Mucosa of descending colon (tissue), 3 donors: ENCODE results near the gene ALG2. TPM values are rescaled to one million over a fixed set of nuclear protein-coding genes. Genes with fewer than 3 reads are reported as not detected.

ENCODE experiments used
- ATAC-seq: fragments of 200-7000 bp; cut with Tn5 transposase; one replicate; pipeline ENCODE4 v1.9.1; 2020; ENCODE audit warnings: mild to moderate bottlenecking, moderate library complexity
- DNase-seq, 3 donors: peaks; one replicate each; pipeline ENCODE4 v3.0.0-alpha.2; 2020
- H3K36me3 ChIP-seq: fragments of 200-600 bp; one replicate; pipeline ENCODE4 v1.8.0; 2021; ENCODE audit warnings: low read depth, mild to moderate bottlenecking
- H3K4me1 ChIP-seq: fragments of 200-600 bp; one replicate; pipeline ENCODE4 v1.8.0; 2021; ENCODE audit warnings: low read depth, mild to moderate bottlenecking
- H3K4me3 ChIP-seq: fragments of 200-600 bp; one replicate; pipeline ENCODE4 v1.8.0; 2021; ENCODE audit warnings: mild to moderate bottlenecking
- H3K9me3 ChIP-seq: fragments of 200-600 bp; one replicate; pipeline ENCODE4 v1.8.0; 2021; ENCODE audit warnings: mild to moderate bottlenecking
- CTCF ChIP-seq: fragments of 200-600 bp; IDR thresholded peaks from one replicate; pipeline ENCODE4 v1.8.0; 2022; ENCODE audit warnings: antibody characterized with exemption, mild to moderate bottlenecking
- intact Hi-C, 2 donors: fragments of 100-400 bp; cut with DNase I in 1 of 2; cut with micrococcal nuclease in 1 of 2; formaldehyde crosslinking; loops; one replicate each; pipeline versions ENCODE4 v1.11.0 to v1.11.1; 2022; cut with DNase I, micrococcal nuclease
- total RNA-seq, 3 donors: library from RNA; stranded (reverse); fragmentation: NEBNext Ultra II Directional in 2 of 3; extraction: Animal tissue kit (Norgen Biotek cat#: 25700) in 2 of 3; gene quantifications; one replicate each; pipeline versions ENCODE4 v1.2.1 to v1.2.4, GENCODE V29; 2021 to 2023
- donor health status: DM: no; HTN: no; CAD: no; lungs with moderate emphysema.
- donor health status: DM: no; HTN: no; CAD: no.
- donor health status: DM: no; HTN: yes; CAD: no.

The ALG2 gene
- total RNA-seq, 3 donors from 2014 or later, result 27.0 to 30.5 (median 30.0) TPM

GRCh38 chr9:99169982-99170761 lies 51.6 kb downstream of the ALG2 start:
- no peak for DNase-seq
- Histone ChIP-seq H3K4me1 (no peaks in the 10 kb centered on the region), H3K9me3 (no peaks in the 10 kb centered on the region), H3K36me3 (no peaks in the 10 kb centered on the region), H3K4me3 (no peak overlapping the region)
- intact Hi-C loops, result no loop called here
- ATAC-seq, result no peak
- no peak for TF ChIP-seq CTCF

GRCh38 chr9:99169086-99169485 lies 52.7 kb downstream of the ALG2 start:
- Histone ChIP-seq H3K36me3 (no peaks in the 10 kb centered on the region), H3K4me3 (no peak overlapping the region), H3K9me3 (no peaks in the 10 kb centered on the region), H3K4me1 (no peaks in the 10 kb centered on the region)
- ATAC-seq (no peak), DNase-seq (no peak)
- no peak for TF ChIP-seq CTCF
- intact Hi-C loops, result no loop called here

- H3K4me3 ChIP-seq, result no peak overlapping the region
- ATAC-seq, result no peak
- no peaks in the 10 kb centered on the region for H3K4me1 ChIP-seq
- TF ChIP-seq CTCF, result no peak
- H3K36me3 ChIP-seq, result no peaks in the 10 kb centered on the region
- no peak for DNase-seq
- intact Hi-C loops, result no loop called here
- no peaks in the 10 kb centered on the region for H3K9me3 ChIP-seq
Observed at GRCh38 chr9:99167694-99168093, 54.0 kb downstream of the ALG2 start.

- TF ChIP-seq CTCF, result no peak
- no peaks in the 10 kb centered on the region for H3K4me1 ChIP-seq
- ATAC-seq, result no peak
- H3K36me3 ChIP-seq, result no peaks in the 10 kb centered on the region
- DNase-seq, result no peak
- no peak overlapping the region for H3K4me3 ChIP-seq
- no peaks in the 10 kb centered on the region for H3K9me3 ChIP-seq
- intact Hi-C loops, result no loop called here
Observed at GRCh38 chr9:99167119-99167518, 54.6 kb downstream of the ALG2 start.

Other genes starting within 250 kb of the ALG2 start
- 10 to 100 TPM; 23.7 to 71.6 (median 24.7) TPM for gene TGFBR1, start 116.8 kb downstream of the ALG2 start, total RNA-seq
- gene SEC61B, start 340 bp upstream of the ALG2 start, total RNA-seq, result 100 to 1,000 TPM in 1 of 3 donors, 10 to 100 TPM in 2; 81.5 to 122 (median 81.7) TPM